Hypothalamus (tissue), 51 donors: ENCODE measurements around the gene PRRX2.
"Not testable (repeated sequence)": the region's sequence is repeated elsewhere in the genome, so short reads cannot be mapped to it uniquely, and the experiment has no call there.

ENCODE experiments used
- DNase-seq, 51 donors: peaks; one replicate each; lab custom pipeline; 2025; lab: John Stamatoyannopoulos, UW

Gene PRRX2

GRCh38 chr9:129649726-129650679, 15.4 kb upstream of the PRRX2 start:
- DNase-seq: no peak

- peak in 1 of 51 donors; percentile 18 for DNase-seq
Observed at GRCh38 chr9:129650680-129651235, 14.7 kb upstream of the PRRX2 start.

GRCh38 chr9:129653823-129654553, 11.5 kb upstream of the PRRX2 start:
- DNase-seq: no peak

GRCh38 chr9:129654554-129655040, 10.8 kb upstream of the PRRX2 start:
- DNase-seq: no peak

- no peak for DNase-seq
Observed at GRCh38 chr9:129655154-129655553, 10.3 kb upstream of the PRRX2 start.

- DNase-seq: no peak
Observed at GRCh38 chr9:129655696-129656095, 9.8 kb upstream of the PRRX2 start.

GRCh38 chr9:129656795-129657390, 8.6 kb upstream of the PRRX2 start:
- DNase-seq: no peak

GRCh38 chr9:129661029-129661428, 4.4 kb upstream of the PRRX2 start:
- no peak for DNase-seq

GRCh38 chr9:129662239-129662638, 3.2 kb upstream of the PRRX2 start:
- not testable (repeated sequence) for DNase-seq

GRCh38 chr9:129664746-129665388, 580 bp upstream of the PRRX2 start:
- DNase-seq: no peak

- DNase-seq: no peak
Observed at GRCh38 chr9:129665814-129666520, 520 bp downstream of the PRRX2 start.

- DNase-seq: no peak
Observed at GRCh38 chr9:129666575-129666974, 1.1 kb downstream of the PRRX2 start.

GRCh38 chr9:129667378-129667777, 1.9 kb downstream of the PRRX2 start:
- DNase-seq: no peak

- no peak for DNase-seq
Observed at GRCh38 chr9:129667850-129668249, 2.4 kb downstream of the PRRX2 start.

GRCh38 chr9:129669141-129669718, 3.8 kb downstream of the PRRX2 start:
- no peak for DNase-seq

- DNase-seq: no peak
Observed at GRCh38 chr9:129669946-129670345, 4.5 kb downstream of the PRRX2 start.

- DNase-seq: no peak
Observed at GRCh38 chr9:129671065-129671464, 5.6 kb downstream of the PRRX2 start.

GRCh38 chr9:129671519-129671918, 6.1 kb downstream of the PRRX2 start:
- no peak for DNase-seq

- no peak for DNase-seq
Observed at GRCh38 chr9:129672702-129673101, 7.3 kb downstream of the PRRX2 start.
